ENCODE data around the gene FFAR3.
"Not testable (repeated sequence)": the region's sequence is repeated elsewhere in the genome, so short reads cannot be mapped to it uniquely, and the experiment has no call there.

The FFAR3 gene

GRCh38 chr19:35350591-35350990, 7.7 kb upstream of the FFAR3 start:
- DNase-seq (ENCODE audit: low spot score), result no peak

DNA sequence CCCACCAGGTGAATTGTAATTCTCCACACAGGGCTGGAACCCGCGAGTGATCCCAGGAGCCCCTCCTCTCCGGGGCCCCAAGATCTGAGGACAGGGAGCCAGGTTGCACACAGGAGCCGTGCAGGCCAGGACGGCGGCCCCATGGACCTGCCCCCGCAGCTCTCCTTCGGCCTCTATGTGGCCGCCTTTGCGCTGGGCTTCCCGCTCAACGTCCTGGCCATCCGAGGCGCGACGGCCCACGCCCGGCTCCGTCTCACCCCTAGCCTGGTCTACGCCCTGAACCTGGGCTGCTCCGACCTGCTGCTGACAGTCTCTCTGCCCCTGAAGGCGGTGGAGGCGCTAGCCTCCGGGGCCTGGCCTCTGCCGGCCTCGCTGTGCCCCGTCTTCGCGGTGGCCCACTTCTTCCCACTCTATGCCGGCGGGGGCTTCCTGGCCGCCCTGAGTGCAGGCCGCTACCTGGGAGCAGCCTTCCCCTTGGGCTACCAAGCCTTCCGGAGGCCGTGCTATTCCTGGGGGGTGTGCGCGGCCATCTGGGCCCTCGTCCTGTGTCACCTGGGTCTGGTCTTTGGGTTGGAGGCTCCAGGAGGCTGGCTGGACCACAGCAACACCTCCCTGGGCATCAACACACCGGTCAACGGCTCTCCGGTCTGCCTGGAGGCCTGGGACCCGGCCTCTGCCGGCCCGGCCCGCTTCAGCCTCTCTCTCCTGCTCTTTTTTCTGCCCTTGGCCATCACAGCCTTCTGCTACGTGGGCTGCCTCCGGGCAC, 6.7 kb upstream of the FFAR3 start:
- no peak for DNase-seq (ENCODE audit: low spot score)

DNA sequence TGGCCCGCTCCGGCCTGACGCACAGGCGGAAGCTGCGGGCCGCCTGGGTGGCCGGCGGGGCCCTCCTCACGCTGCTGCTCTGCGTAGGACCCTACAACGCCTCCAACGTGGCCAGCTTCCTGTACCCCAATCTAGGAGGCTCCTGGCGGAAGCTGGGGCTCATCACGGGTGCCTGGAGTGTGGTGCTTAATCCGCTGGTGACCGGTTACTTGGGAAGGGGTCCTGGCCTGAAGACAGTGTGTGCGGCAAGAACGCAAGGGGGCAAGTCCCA, 6.1 kb upstream of the FFAR3 start:
- DNase-seq (ENCODE audit: low spot score), result no peak

DNA sequence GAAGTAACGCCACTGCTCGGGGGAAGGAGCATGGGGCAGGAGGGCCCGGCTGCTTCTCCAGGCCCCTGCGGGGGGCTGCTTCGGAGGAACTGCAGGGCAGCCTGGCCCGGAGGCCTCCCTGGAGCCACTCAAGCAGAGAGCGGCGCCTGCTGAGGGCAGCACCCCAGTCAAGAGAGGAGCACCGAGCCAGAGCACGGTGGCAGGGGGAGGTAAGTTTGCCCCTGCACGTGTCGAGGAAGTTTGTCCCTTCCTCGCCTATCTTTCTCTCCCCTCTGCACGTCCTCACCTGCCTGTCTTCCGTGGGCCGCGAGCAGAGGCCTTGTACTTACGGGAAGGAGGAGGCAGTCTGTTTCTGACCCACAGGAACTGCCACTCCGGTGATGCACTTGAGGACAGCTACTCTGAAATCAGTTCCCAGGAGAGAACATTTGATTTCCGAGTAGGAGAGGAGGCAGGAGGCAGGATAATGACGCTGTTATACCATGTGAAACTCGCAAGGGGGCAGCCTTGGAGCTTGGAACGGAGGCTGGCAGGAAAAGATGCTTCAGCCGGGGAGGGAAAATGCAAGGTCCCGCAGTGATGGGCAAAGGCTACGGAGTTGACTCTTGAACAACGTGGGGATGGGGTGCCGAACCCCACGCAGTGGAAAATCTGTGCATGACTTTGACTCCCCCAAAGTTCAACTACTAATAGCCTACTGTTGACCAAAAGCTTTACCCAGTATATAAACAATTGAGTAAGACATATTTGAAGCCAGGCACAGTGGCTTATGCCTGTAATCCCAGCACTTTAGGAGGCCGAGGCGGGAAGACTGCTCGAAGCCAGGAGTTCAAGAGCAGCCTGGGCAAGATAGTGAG, 5.6 kb upstream of the FFAR3 start:
- peak; percentile 78 for DNase-seq (ENCODE audit: low spot score)

DNA sequence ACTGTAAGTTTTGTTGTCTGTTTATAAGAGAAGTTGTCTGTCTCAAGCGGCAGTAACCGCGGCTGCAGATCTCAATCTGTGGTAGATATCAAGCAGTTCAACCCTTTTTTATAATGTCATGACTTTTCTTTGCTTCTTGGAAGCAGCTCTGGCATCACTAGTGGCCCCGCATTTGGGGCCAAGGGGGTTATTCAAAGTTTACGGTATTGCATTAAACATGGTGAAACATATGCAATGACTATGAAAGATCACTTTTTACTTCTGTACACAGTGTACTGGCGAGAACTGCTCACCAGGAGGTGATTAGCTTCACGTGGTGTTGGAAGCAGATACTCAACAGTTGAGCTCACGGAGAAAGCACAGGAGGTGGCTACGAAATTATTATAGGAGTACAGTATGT, 4.6 kb upstream of the FFAR3 start:
- DNase-seq (ENCODE audit: low spot score), result no peak

GRCh38 chr19:35354898-35355297, 3.4 kb upstream of the FFAR3 start:
- DNase-seq (ENCODE audit: low spot score), result no peak

GRCh38 chr19:35355791-35356460, 2.3 kb upstream of the FFAR3 start:
- no peak for DNase-seq (ENCODE audit: low spot score)

- DNase-seq (ENCODE audit: low spot score), result not testable (repeated sequence)
Observed at GRCh38 chr19:35358834-35359233, 574 bp downstream of the FFAR3 start.

DNA sequence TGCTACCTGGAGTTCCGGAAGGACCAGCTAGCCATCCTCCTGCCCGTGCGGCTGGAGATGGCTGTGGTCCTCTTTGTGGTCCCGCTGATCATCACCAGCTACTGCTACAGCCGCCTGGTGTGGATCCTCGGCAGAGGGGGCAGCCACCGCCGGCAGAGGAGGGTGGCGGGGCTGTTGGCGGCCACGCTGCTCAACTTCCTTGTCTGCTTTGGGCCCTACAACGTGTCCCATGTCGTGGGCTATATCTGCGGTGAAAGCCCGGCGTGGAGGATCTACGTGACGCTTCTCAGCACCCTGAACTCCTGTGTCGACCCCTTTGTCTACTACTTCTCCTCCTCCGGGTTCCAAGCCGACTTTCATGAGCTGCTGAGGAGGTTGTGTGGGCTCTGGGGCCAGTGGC, 1.1 kb downstream of the FFAR3 start:
- not testable (repeated sequence) for DNase-seq (ENCODE audit: low spot score)

GRCh38 chr19:35360081-35360480, 1.8 kb downstream of the FFAR3 start:
- DNase-seq (ENCODE audit: low spot score), result not testable (repeated sequence)

GRCh38 chr19:35360880-35361420, 2.7 kb downstream of the FFAR3 start:
- DNase-seq (ENCODE audit: low spot score), result no peak

DNA sequence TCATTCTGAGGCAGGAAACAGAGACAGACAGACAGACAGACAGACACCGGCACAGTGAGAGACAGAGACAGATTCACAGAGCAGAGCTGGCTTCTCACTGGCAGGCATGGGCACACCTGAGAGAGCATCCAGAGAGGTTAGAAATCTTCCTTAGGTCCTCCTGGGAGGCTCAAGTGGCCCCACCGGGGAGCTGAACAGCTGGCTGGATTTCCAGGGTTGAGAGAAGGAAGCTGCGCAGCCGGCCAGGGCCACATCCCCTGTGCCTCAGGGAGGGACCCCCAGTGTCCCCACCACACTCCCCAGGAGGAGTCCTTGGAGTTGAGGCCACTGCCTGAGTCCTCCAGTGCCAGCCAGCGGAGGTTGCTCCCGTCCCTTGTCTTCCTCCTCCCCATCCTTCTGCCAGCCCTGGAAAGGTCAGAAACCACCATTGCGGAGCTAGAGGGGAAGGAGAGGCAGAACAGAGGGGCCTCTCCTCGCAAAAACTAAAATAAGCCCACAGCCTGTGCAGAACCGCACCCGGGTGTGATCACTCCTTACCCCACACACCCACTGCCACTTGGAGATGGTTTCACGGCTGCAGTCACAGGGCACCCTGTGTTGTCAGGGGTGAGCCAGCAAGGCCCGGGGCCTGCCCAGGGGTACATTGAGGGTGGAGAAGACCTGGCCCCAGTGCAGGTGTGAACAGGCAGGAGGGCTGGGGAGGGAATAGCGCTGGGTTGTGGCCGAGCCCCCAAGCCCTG, 4.2 kb downstream of the FFAR3 start:
- DNase-seq (ENCODE audit: low spot score), result no peak

DNA sequence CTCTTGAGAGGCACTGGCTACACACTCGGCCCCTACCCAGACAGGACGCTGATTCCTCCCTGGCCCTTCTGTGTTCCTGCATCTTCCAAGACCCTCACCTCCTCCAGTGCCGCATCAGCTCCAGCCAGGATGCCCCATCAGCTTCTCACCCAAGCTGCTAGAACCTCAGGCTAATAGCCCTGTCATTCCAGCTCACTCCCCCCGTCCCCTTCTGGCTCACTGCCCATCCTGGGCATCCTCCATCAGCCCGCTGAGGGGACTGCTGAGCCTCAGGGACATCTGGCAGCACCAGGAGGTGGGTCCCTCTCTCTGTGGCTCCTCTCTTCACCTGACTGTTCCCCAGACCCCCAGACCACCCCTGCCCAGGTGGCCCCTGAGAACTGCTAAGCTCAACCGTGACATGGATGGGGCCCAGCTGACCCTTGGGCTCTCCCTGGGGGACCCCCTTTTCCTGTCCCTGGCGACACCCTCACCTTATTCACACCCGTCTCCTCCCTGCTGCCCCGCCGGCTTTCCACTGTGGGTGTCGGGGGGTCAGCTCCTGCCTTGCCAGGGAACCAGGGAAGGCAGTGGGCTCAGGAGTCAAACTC, 4.8 kb downstream of the FFAR3 start:
- no peak for DNase-seq (ENCODE audit: low spot score)

- no peak for DNase-seq (ENCODE audit: low spot score)
Observed at GRCh38 chr19:35363711-35364425, 5.6 kb downstream of the FFAR3 start.

GRCh38 chr19:35365303-35365702, 7.0 kb downstream of the FFAR3 start:
- no peak for DNase-seq (ENCODE audit: low spot score)

DNA sequence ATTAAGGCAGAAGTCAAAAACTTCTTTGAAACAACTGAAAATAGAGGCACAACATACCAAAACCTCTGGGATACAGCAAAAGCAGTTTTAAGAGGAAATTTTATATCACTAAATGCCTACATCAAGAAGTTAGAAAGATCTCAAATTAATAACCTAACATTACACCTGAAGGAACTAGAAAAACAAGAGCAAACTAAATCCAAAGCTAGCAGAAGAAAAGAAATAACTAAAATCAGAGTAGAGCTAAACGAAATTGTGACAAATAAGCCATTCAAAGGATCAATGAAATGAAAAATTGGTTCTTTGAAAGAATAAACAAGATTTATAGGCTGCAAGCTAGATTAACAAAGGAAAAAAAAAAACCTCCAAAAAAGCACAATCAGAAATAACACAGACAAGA, 10.1 kb downstream of the FFAR3 start:
- no peak for DNase-seq (ENCODE audit: low spot score)

DNA sequence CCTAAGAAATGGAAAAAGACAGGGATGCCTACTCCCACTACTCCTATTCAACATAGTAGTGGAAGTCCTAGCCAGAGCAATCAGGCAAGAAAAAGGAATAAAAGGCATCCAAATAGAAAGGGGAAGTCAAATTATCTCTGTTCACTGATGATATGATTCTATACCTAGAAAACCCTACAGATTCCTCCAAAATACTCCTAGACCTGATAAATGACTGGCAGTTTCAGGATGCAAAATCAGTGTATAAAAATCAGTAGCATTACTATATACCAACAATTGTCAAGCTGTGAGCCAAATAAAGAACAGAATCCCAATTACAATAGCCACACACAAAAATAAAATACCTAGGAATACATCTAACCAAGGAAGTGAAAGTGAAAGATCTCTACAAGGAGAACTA, 11.3 kb downstream of the FFAR3 start:
- no peak for DNase-seq (ENCODE audit: low spot score)

DNA sequence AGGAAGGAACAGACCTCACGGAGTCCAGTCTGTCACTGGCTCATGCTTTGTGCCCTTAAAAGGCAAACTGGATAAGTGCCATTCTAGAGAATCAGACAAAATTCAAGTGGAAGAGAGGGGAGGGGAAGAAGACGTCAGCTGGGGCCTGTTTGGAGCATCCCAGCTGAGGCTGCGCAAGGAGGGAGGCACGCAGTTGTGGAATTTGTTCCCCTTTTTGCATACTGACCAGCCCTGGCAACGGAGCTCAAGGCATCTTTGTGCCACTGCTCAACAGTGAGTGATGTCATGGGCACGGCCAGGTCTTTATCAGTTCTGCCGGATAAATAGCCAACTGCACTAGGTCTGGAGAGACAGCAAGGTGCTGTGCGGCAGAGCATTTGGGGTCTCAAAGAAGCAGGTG, 12.5 kb downstream of the FFAR3 start, which contains the start of gene GPR42:
TSS of gene GPR42 (plus strand) at position 347 of the 400 bp plus-strand sequence. CDS start 292 bp downstream, outside the sequence.
- no peak for DNase-seq (ENCODE audit: low spot score)

- no peak for DNase-seq (ENCODE audit: low spot score)
Observed at GRCh38 chr19:35373492-35373891, 15.2 kb downstream of the FFAR3 start.

DNA sequence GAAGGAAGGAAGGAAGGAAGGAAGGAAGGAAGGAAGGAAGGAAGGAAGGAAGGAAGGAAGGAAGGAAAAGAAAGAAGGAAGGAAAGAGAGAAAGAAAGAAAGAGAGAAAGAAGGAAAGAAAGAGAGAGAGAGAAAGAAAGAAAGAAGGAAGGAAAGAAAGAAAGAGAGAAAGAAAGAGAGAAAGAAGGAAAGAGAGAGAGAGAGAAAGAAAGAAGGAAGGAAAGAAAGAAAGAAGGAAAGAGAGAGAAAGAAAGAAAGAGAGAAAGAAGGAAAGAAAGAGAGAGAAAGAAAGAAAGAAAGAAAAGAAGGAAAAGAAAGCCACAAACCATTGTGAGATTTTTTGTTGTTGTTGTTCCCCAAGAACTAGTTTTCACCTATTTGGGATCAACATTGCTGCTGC, 15.8 kb downstream of the FFAR3 start:
- not testable (repeated sequence) for DNase-seq (ENCODE audit: low spot score)

All from NAMALWA (cell line).